GM12878 (cell line): ENCODE results near the gene TCP11L2. TPM values are rescaled to one million over a fixed set of nuclear protein-coding genes. Genes with fewer than 3 reads are reported as not detected.

Experiments used
- ATAC-seq: fragments of 200-7000 bp; cut with Tn5 transposase; 3 replicates; pipeline ENCODE4 v1.9.1; 2020; ENCODE audit warnings: mild to moderate bottlenecking, moderate library complexity
- BruUV-seq: library from RNA; stranded (reverse); fragments of 400-500 nt; replicated peaks from 2 replicates; lab custom pipeline; 2021; lab: Mats Ljungman, UMichigan
- CTCF ChIA-PET: fragments of 300-600 bp; sonication (Branson Sonifier 250); formaldehyde crosslinking; extraction: SDS; loops from one replicate; lab custom pipeline; 2021; ENCODE audit warnings: inconsistent platforms; lab: Yijun Ruan, JAX
- POLR2A ChIA-PET: fragments of 350-600 bp; formaldehyde crosslinking; extraction: SDS; loops from one replicate; lab custom pipeline; 2021; ENCODE audit warnings: inconsistent platforms; lab: Charles Lee
- RAD21 ChIA-PET: fragments of 300-600 bp; sonication (Branson Sonifier 250); formaldehyde crosslinking; loops from one replicate; lab custom pipeline; 2023; ENCODE audit warnings: antibody characterized with exemption; ENCODE audit not compliant: unreplicated experiment; lab: Charles Lee
- SMC1A ChIA-PET: fragments of 300-600 bp; sonication (Branson Sonifier 250); formaldehyde crosslinking; loops from one replicate; lab custom pipeline; 2023; ENCODE audit not compliant: unreplicated experiment, uncharacterized antibody; lab: Charles Lee
- DNase-seq: peaks from one replicate; pipeline ENCODE4 v3.0.0-alpha.2; 2011; ENCODE audit warnings: low read depth, low spot score
- FAIRE-seq: peaks from 3 replicates; lab custom pipeline; 2011; peaks lifted over from hg19 to GRCh38; lab: Jason Lieb, UNC
- H2AFZ ChIP-seq: 2 replicates; pipeline ENCODE4 v1.6.0; 2011; ENCODE audit warnings: low read depth, low read length, control low read depth; ENCODE audit not compliant: control insufficient read depth
- H3K27ac ChIP-seq: 2 replicates; pipeline ENCODE4 v1.5.1; 2011; ENCODE audit warnings: control low read depth; ENCODE audit not compliant: control insufficient read depth, insufficient read depth
- H3K27me3 ChIP-seq, 2 experiments: replicated peaks in 1 of 2; 2 replicates each; pipeline versions ENCODE4 v1.6.0 to v1.6.1; 2011; ENCODE audit warnings: low read length in 1 of 2; ENCODE audit not compliant: control insufficient read depth in 2 of 2, insufficient read depth in 2 of 2
- H3K36me3 ChIP-seq, 2 experiments: 2 replicates each; pipeline ENCODE4 v1.5.1; 2011; ENCODE audit warnings: low read length in 1 of 2; ENCODE audit not compliant: control insufficient read depth in 2 of 2, insufficient read depth in 2 of 2
- H3K4me1 ChIP-seq: 2 replicates; pipeline ENCODE4 v1.6.1; 2011; ENCODE audit warnings: mild to moderate bottlenecking, low read length, moderate library complexity, mixed read lengths; ENCODE audit not compliant: control insufficient read depth, insufficient read depth
- H3K4me2 ChIP-seq: 2 replicates; pipeline ENCODE4 v1.6.0; 2011; ENCODE audit warnings: control low read depth; ENCODE audit not compliant: control insufficient read depth, insufficient read depth
- H3K4me3 ChIP-seq: fragments of 200-600 bp; sonication (generic); 2 replicates; pipeline ENCODE4 v1.5.1; 2016
- H3K79me2 ChIP-seq: 2 replicates; pipeline ENCODE4 v1.6.0; 2011; ENCODE audit warnings: low read length; ENCODE audit not compliant: control insufficient read depth, insufficient read depth
- H3K9ac ChIP-seq: 2 replicates; pipeline ENCODE4 v1.8.0; 2011; ENCODE audit warnings: low read length, control low read depth, mixed read lengths; ENCODE audit not compliant: control insufficient read depth, insufficient read depth
- H3K9me3 ChIP-seq: replicated peaks from 3 replicates; pipeline ENCODE4 v1.5.1; 2011; ENCODE audit warnings: mild to moderate bottlenecking, low read length; ENCODE audit not compliant: control insufficient read depth, insufficient read depth
- H4K20me1 ChIP-seq: 2 replicates; pipeline ENCODE4 v1.6.0; 2011; ENCODE audit not compliant: control insufficient read depth, insufficient read depth
- BMI1 ChIP-seq: fragments of 450-650 bp; IDR thresholded peaks from 2 replicates; pipeline ENCODE4 v1.6.1; 2016; ENCODE audit warnings: mild to moderate bottlenecking, moderate library complexity, borderline replicate concordance
- CBX3 ChIP-seq: fragments of 200-600 bp; sonication (generic); IDR thresholded peaks from 2 replicates; pipeline ENCODE4 v1.6.1; 2016; ENCODE audit warnings: low read depth, borderline replicate concordance
- CEBPB ChIP-seq, 2 experiments: fragments of 150-350 bp in 1 of 2; IDR thresholded peaks; 2 replicates each; pipeline ENCODE4 v1.6.1; 2012 to 2014; ENCODE audit warnings: low read depth in 2 of 2, low read length in 2 of 2, borderline replicate concordance in 1 of 2, inconsistent platforms in 1 of 2
- CEBPZ ChIP-seq: fragments of 150-350 bp; IDR thresholded peaks from 2 replicates; pipeline ENCODE4 v1.6.1; 2016; ENCODE audit warnings: low read depth, low read length
- CHD2 ChIP-seq: IDR thresholded peaks from 2 replicates; pipeline ENCODE4 v1.6.1; 2011; ENCODE audit warnings: low read depth, low read length, improper control_type of control experiment, borderline replicate concordance
- FOXM1 ChIP-seq: IDR thresholded peaks from 2 replicates; pipeline ENCODE4 v1.6.1; 2012; ENCODE audit warnings: low read depth, mild to moderate bottlenecking, inconsistent platforms, low read length, moderate library complexity
- MEF2A ChIP-seq: IDR thresholded peaks from 2 replicates; pipeline ENCODE4 v1.6.1; 2011; ENCODE audit warnings: low read depth, mild to moderate bottlenecking, low read length, moderate library complexity; ENCODE audit not compliant: insufficient read depth
- RUNX3 ChIP-seq: IDR thresholded peaks from 2 replicates; pipeline ENCODE4 v1.6.1; 2012; ENCODE audit warnings: low read length, inconsistent platforms
- WRNIP1 ChIP-seq: IDR thresholded peaks from 2 replicates; pipeline ENCODE4 v1.6.1; 2011; ENCODE audit warnings: low read depth, low read length, improper control_type of control experiment, borderline replicate concordance
- ZNF592 ChIP-seq: fragments of 450-650 bp; IDR thresholded peaks from 2 replicates; pipeline ENCODE4 v1.6.1; 2017; ENCODE audit warnings: mild to moderate bottlenecking, moderate library complexity
- ZNF622 ChIP-seq: fragments of 450-650 bp; IDR thresholded peaks from 2 replicates; pipeline ENCODE4 v1.6.1; 2017; ENCODE audit warnings: mild to moderate bottlenecking, inconsistent platforms
- WGBS: methylation state at CpG from one replicate; pipeline ENCODE4 v1.1.6; 2016; ENCODE audit warnings: low lambda C conversion rate; ENCODE audit not compliant: insufficient replicate concordance, insufficient coverage; ENCODE audit errors: missing lambda C conversion rate; 5-methylcytosine and 5-hydroxymethylcytosine counted together
- in situ Hi-C: fragments of 300-500 bp; cut with MboI; formaldehyde crosslinking; loops from 9 replicates; pipeline ENCODE4 v1.14.3; 2018; ENCODE audit warnings: mixed read lengths
- intact Hi-C: fragments of 100-400 bp; cut with micrococcal nuclease; formaldehyde crosslinking; loops from one replicate; pipeline ENCODE4 v1.14.2; 2022; ENCODE audit not compliant: unreplicated experiment
- polyA plus RNA-seq, 11 experiments: library from polyadenylated mRNA; depleted of rRNA in 4 of 11; unstranded in 6 of 11; stranded (reverse) in 5 of 11; fragments of >200 nt; fragmentation: Nextera tagmentation in 4 of 11; fragmentation: Illumina TruSeq in 1 of 11; extraction: Ambion mirVana in 4 of 11; extraction: Trizol in 1 of 11; gene quantifications; 1 replicate in 1 of 11; 2 replicates in 10 of 11; pipeline versions ENCODE4 v1.2.1 to v1.2.3, GENCODE V29; 2011 to 2016; ENCODE audit warnings: inconsistent platforms in 2 of 11, missing spikeins in 2 of 11, low read depth in 1 of 11
- total RNA-seq, 4 experiments: library from RNA; depleted of rRNA in 3 of 4; stranded (reverse); fragments of >200 nt in 3 of 4; fragmentation: Illumina TruSeq in 1 of 4; extraction: Trizol in 1 of 4; gene quantifications; 2 replicates each; pipeline versions ENCODE4 v1.2.1 to v1.2.3, GENCODE V29; 2013 to 2021

Gene TCP11L2
- total and polyA plus RNA-seq, 10 of the 15 experiments (the other 5 are each of a cell fraction or from before 2014, with no cell fraction given) = 0.18 to 5.0 (median 0.90) TPM

- TF ChIP-seq ZNF592 (no peak), FOXM1 (no peak), WRNIP1 (no peak), MEF2A (no peak)
Measured at GRCh38 chr12:106256524-106256923, 46.0 kb upstream of the TCP11L2 start (continued).

GRCh38 chr12:106258226-106258625, 44.3 kb upstream of the TCP11L2 start:
- Histone ChIP-seq H3K4me1 (no peaks in the 10 kb centered on the region), H3K79me2 (no peaks in the 10 kb centered on the region), H4K20me1 (no peaks in the 10 kb centered on the region), H3K9me3 (no peaks in the 10 kb centered on the region), H3K9ac (no peak overlapping the region), H3K27ac (no peak overlapping the region), H2AFZ (no peak overlapping the region), H3K27me3 (no peaks in the 10 kb centered on the region), H3K4me2 (no peak overlapping the region), H3K36me3 (no peaks in the 10 kb centered on the region), H3K4me3 (no peak overlapping the region)
- RAD21 ChIA-PET = no interaction called here
- BruUV-seq = no TSS peak
- in situ Hi-C loops (no loop called here), intact Hi-C loops (no loop called here)
- FAIRE-seq (no peak), ATAC-seq (no peak), DNase-seq (no peak)
- POLR2A ChIA-PET = no interaction called here
- CTCF ChIA-PET = interaction anchor here (0.6 kb wide), 1 partner anchor 127 kb away, joined by 4 read pairs; no protein-coding TSS in a partner anchor
- SMC1A ChIA-PET = interaction anchor here (1.3 kb wide), 1 partner anchor 11 kb away, joined by 3 read pairs; no protein-coding TSS in a partner anchor
- 38% methylated on average over 4 of the region's 4 CpGs for WGBS
- TF ChIP-seq CEBPZ (no peak), BMI1 (no peak), ZNF622 (no peak), ZNF592 (no peak), CBX3 (no peak), RUNX3 (no peak), CEBPB (IDR thresholded peaks at IDR 0.05; ENCODE audit: borderline replicate concordance in 1 of 2, low read depth in 2 of 2, low read length in 2 of 2) (no peak), CHD2 (no peak)
